Stimulated activated CD8-positive, alpha-beta memory T cell treated with anti-CD3 and anti-CD28 coated beads, Interleukin-15, amount 100 ng/mL, for 24 hours (primary cell): Measurements from ENCODE around the gene UTP15.

Source experiments
- DNase-seq: peaks from one replicate; pipeline ENCODE4 v3.0.0-alpha.2; 2020; ENCODE audit warnings: low read depth

Gene UTP15, protein sequence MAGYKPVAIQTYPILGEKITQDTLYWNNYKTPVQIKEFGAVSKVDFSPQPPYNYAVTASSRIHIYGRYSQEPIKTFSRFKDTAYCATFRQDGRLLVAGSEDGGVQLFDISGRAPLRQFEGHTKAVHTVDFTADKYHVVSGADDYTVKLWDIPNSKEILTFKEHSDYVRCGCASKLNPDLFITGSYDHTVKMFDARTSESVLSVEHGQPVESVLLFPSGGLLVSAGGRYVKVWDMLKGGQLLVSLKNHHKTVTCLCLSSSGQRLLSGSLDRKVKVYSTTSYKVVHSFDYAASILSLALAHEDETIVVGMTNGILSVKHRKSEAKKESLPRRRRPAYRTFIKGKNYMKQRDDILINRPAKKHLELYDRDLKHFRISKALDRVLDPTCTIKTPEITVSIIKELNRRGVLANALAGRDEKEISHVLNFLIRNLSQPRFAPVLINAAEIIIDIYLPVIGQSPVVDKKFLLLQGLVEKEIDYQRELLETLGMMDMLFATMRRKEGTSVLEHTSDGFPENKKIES

DNA sequence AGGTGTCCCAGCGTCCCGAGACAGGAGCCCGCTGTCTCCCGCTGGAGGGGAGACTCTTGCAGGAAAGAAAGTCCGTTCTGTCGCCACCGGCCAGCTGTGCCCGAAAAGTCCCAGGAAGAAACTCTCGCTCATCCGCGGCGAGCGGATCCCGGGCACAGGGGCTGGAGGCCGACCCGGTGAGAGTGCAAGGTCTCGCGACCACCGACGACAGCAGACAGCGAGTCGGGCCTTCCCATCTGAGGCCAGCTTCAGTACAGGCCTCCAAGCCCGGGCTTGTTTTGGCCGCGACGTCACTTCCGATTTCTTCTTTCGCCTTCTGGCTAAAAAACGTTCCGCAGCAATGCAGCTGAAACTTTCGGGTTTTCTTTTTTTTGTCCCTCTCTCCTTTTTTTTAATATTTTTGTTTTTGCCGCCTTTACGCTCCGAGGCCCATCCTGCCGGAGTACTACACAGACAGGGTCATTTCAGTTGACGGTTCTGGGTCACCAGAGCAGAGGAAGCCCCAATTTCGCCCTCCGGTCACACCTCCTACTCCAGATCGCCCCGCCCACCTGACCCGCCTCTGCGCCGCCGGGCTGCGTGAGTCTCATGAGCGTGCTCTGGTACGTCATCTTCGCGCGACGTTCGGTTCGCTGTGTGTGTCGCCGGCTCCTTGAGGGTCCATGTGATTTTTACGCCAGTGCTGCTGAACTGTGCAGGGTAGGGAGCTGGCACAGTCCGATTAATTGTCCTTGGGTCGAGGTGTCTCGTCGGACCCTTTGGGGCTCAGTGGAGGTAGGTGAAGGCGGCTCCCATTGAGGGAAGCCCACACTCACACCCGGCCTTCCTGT is at the start of gene UTP15, which contains the start of gene ANKRA2:
Gene UTP15, plus strand, starts transcription at position 605 of the 830 bp plus-strand sequence. CDS start 1,602 bp downstream, outside the sequence.
Gene ANKRA2, minus strand, starts transcription at position 501 of the 830 bp plus-strand sequence. CDS start 2,758 bp downstream, outside the sequence.
- peak; percentile 99 for DNase-seq

DNA sequence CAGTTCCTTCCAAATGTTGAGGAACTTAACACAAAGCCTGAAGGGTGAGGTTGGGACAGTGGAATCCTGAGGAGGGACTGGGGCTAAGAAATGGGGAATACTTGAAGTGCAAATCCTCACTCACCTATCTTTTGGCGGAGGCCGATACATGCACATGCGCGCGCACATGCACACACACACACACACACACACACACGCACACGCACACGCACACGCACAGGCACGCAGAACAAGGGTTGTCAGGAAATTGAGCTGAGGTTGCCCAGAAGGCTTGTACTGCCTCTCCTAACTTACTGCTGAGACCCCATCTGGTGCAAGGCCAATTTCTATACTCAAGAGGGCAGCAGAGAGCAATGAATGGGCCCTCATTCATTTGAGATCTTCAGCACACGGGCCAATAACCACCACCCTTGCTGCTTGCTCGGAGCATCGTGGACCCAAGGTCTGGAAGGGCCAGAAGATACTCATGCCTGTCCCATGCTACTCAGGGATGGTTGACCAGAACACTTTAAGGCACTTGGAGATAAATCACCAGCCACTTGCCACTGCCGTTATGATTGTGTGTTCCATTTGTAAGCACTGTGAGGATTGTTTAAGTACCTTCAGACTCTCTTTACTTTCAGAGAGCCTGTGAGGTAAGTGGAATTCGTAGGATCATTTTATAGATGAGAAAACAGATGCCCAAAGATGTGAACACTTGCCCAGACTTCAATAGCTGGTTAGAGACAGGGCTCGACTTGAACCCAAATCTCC is 45.8 kb upstream of the UTP15 start:
- no peak for DNase-seq

DNA sequence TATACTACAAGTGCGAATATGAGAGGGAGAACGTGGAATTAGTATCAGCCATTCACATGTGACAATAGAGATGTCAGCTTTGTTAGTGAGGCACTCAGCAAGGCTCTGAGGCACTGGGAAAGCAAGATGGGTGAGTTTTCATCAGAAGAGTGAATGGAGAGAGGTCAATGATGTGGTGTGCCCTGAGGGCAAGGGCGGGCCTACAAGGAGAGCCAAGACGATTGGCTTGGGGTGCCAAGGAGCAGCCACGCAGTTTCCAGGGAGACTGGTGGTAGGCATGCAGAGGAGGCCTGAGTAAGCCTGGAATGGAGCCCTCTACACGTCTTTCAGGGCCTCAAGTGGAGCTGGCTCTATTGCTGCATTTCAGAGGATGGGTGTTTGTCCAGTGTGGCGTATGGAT is 42.6 kb upstream of the UTP15 start:
- DNase-seq, result no peak

GRCh38 chr5:73523861-73524260 is 41.7 kb upstream of the UTP15 start:
- DNase-seq, result no peak

DNA sequence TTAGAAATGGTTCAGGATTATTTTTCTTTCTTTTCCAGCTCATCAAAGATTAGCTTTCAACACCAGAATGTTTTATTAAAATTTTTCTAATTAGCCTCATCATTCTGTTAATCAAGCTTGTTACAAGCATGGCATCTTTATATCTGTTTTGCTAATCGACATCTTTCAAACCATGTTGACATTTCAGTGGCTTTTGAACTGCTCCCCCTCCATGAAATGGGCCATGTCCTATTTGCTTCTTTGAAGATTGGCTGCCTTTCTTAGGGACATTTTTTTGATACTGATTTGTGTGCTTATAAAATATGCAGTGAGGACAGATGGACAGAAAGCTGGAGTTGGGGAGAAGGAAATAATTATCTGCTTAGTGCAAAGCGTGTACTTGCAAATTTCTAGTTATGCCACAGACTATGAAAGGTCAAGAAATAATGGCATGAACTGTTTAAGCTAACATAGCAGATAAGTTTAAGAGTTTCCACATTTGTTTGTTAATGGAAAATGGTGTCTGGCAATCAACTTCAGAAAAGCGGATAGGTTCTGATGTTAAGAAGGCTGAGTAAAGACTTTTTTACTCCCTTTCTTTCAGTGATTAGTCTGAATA is 39.8 kb upstream of the UTP15 start:
- DNase-seq, result no peak

DNA sequence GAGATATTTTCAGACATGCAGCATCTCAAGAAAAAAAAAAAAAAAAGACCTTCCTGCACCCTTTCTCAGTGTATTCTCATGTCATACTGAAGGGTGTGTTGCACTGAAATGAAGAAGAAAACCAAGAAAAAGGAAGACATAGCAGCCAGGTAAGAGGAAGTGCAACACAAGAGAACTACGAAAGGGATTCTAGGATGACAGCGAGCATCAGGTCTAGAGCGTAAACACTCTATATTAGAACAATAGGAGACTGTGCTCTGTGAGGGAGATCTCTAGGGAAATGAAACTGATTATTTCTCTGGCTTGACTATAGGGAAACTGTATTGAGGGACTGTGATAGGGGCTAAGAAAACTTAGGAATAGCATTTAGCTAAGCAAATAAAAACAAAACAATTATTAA is 37.3 kb upstream of the UTP15 start:
- no peak for DNase-seq

DNA sequence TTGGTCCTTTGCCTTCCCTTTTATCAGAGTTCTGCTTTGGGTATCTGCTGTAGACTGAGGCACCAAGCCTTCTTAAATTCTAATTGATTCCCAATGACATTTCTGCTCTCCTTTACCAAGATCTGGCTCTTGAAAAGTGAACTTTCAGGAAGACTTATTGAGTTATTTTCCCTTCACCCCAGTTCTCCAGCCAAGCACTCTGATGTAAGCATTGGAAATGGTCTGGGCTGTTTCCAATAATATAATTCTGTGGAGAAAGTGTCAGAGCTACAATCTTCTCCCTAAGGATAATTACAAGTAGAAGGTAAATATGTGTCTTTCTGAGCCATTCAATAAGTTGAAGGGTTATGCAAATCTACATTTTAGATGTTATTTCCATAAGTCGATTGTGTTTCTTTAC is 36.5 kb upstream of the UTP15 start:
- DNase-seq, result no peak

DNA sequence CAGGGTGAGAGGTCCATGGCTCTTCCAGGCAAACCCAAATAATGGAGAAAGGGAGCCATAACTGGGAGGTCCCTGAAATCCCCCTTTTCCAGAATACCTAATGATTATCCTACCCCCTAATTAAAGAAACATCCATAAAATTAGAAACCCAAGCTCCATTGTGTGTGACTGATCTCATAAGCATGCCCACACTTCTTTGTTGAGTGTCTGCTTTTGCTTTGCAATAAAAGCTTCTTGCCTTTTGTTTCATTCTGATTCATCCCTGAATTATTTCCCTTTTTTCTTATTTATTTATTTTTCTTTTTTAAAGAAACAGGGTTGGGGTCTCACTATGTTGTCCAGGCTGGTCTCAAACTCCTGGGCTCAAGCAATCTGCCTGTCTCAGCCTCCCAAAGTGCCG is 34.2 kb upstream of the UTP15 start:
- no peak for DNase-seq

- DNase-seq, result no peak
Observed at GRCh38 chr5:73532195-73532594, 33.3 kb upstream of the UTP15 start.

DNA sequence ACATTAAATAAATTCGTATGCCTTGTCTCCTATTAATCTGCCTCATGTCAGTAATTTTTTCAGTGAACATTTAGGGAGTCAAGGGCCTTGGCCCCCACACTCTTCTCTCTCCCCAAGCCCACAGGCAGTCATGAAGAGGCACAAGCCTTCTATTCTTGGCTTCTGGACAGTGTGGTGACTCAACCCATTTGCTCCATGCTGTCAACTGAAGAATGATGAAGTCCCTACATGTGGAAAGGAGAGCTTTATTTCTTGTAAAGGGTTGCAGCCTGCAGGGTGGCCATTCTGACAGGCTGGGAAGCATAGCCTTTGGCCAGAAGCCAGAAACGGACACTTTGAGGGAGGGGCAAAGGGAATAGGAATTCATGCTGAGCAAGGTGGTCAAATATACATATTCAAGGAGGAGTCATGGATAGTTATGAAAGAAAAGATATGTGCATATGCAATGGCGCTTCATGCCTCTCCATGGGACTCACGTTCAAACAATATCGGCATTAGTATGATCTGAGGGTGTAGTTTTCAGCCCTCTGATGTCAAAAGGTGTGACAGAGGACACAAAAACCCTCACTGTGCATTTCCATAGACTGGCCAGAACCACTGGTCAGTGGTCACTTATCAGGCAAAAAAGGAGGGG is 31.4 kb upstream of the UTP15 start:
- DNase-seq, result no peak

DNA sequence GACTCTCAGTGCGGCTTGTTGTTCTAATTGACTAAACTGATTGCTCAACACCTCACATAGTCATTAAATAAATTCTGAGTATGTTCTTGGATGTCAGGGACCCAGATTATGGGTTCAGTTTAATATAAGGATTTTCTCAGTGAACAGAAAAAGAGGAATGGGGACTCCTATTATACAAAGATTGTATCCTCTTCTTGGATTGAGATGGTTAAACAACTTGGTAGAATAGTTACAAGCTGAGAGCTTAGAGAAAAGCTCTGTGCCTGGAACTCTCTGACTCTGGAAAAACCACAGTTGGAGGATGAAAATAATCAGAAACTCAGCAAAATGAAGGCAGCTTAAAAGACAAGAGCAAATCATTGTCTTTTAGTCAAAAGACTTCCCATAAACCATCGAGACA is 30.6 kb upstream of the UTP15 start:
- DNase-seq, result no peak

DNA sequence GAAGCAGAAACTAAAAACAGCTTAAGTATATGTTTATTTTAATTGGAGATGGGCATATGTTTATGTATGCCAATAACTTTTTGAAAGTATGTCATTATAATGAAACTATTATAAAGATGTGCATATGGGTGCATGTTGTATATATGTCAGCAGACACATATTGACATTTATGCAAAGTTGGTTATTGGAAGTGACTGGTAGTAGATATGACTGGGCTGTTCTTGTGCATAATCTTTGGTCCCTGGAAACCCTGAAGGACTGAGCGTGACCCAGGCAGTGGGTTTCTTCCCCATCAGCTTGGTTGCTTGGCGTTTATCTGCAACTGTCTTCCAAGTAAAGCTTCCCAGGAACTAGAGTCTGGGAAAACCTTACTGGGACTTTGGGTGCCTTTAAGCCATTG is 25.8 kb upstream of the UTP15 start:
- DNase-seq, result no peak

DNA sequence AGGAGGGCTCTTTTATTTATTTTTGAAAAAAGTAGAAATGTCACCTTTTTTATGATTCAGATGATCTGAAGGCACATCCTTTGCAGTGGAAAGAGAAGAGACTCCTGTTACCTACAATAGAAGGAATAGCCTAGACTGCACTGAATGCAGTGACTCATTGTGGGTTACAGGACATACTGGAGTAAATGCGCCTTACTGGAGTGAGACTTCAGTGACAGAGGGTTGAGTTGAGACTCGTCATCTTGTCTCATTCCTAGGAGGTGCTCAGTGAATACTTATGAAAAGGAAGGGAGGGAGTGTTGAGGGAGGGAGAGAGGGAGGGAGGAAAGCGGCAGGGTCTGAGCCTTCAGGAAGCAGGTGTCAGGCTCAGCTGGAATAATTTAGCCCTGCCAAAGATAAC is 25.4 kb upstream of the UTP15 start:
- DNase-seq, result no peak

- DNase-seq, result no peak
Observed at GRCh38 chr5:73542020-73542419, 23.5 kb upstream of the UTP15 start.

DNA sequence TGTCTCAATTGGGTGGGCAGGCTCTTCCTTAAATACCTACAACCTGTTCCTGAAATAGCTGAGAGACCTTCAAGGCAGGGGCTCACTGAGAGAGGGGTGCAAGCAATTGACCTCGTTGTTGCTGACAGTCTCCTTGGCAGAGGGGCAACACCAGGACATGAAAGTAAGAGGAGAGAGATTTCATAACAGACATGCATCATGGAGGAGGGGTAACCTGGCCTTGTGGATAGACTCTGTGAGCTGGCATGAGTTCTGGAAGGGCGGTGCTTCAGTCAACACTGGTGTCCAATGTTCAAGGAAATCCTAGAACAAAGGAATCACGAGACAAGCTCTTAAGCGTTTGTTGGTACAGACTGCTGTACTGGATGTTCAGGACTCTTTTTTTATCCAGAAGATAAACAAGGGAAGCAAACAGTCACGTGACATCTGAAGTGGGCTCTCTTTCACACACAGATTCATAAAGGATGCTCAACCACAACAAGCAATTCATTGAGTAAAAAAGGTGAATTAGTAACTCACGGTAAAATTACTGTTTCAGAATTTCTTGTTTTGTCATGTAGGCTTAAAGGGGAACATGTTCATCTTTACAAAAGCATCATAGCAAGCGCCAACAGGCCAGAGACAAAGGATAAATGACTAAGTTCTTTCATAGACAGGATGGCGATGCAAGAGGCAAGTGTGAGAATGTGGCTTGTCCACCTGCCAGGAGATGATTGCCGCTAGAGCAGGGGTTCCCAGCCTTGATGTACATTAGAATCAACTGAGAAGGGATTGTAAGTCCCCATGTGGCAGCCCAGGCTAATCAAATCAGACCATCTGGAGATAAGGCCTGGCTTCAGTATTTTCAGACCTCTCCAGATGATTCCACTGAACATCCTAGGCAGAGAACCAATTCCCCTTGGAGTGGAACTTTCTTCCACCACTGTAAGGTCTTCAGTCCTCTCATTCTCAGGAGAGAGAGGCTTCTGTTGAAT is 20.8 kb upstream of the UTP15 start:
- DNase-seq, result no peak

- DNase-seq, result no peak
Observed at GRCh38 chr5:73545403-73545779, 20.2 kb upstream of the UTP15 start.

DNA sequence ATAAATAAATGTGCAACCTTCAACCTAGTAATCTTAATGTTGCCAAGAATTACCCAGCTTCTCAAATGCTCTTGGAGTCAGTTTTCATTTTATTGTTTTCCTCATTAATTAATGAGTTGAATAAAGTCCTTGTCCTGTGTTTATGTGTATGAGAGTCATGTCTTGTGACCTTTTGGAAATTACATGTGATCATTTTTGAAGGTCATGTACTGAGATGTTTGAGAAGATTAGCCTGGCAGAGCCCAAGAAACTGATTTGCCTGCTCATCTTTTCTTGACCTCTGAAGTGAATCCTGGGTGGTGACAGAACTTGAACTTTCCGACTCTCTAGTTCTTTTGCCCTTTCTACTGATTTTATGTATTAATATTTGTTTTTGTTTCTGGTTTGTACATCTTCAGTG is 15.5 kb upstream of the UTP15 start:
- no peak for DNase-seq

DNA sequence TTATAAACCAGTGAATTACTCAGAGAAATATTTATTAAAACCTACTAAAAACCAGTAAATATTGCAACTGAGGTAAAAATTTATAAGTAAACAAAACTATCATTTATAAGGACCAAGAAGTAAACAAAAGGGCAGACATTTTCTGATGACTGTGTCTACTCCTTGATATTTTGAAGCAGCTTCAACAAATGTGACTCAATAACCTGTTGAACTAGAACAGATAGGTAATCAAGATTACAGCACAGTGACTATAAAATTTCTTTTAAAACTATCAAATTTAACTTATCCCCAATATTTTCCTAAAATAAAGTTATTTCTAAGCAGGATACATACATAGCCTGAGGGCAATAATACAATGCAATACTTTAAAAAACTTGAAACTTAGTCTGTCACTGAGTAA is 12.9 kb upstream of the UTP15 start:
- DNase-seq, result no peak

GRCh38 chr5:73558950-73559349 is 6.6 kb upstream of the UTP15 start:
- DNase-seq, result no peak

DNA sequence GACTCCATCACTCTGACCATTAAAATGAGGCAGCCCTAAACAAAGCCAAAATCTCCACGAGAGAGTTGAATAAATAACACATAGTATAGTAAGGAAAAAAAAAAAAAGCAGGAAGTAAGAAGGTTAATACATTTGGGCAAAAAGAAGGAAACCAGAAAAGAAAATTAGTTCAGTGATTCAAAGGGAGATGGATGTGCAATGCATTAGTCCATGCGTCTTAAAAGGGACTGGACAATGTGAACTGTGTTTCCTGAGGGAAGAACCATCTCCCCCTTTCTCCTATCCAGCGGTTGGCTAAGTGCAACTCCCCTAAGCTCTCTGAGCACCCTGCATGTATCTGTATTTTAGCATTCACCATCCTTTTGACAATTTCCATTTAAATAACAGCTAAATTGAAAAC is 1.5 kb upstream of the UTP15 start:
- DNase-seq, result no peak
